A549 (cell line): Measurements from ENCODE around the gene WASF3.

Source experiments
- CTCF ChIP-seq: fragments of >200 bp; sonication (Bioruptor Twin); formaldehyde crosslinking; IDR thresholded peaks from 3 replicates; pipeline ENCODE4 v1.5.1; 2016
- ELK1 ChIP-seq: fragments of 150-350 bp; IDR thresholded peaks from 2 replicates; pipeline ENCODE4 v1.6.1; 2014; ENCODE audit warnings: low read depth, mild to moderate bottlenecking, low read length
- EP300 ChIP-seq, 2 experiments: fragments of >200 bp; sonication (Bioruptor Twin); formaldehyde crosslinking; IDR thresholded peaks; 2 replicates in 1 of 2; 3 replicates in 1 of 2; pipeline ENCODE4 v1.6.1; 2016 to 2017
- MAX ChIP-seq: IDR thresholded peaks from 2 replicates; pipeline ENCODE4 v1.6.1; 2012
- MAZ ChIP-seq: fragments of 150-350 bp; IDR thresholded peaks from 2 replicates; pipeline ENCODE4 v1.6.1; 2014; ENCODE audit warnings: antibody characterized with exemption, low read depth, low read length, borderline replicate concordance
- PBX3 ChIP-seq: IDR thresholded peaks from 2 replicates; pipeline ENCODE4 v1.6.1; 2012
- POLR2A ChIP-seq: IDR thresholded peaks from 2 replicates; pipeline ENCODE4 v1.6.1; 2012; ENCODE audit warnings: mild to moderate bottlenecking, low read length
- POLR2AphosphoS2 ChIP-seq: conservative IDR thresholded peaks from 2 replicates; pipeline ENCODE4 v1.6.1; 2012; ENCODE audit warnings: low read length, improper control_type of control experiment, inconsistent platforms
- RAD21 ChIP-seq, 2 experiments: fragments of >200 bp in 1 of 2; sonication (Bioruptor Twin) in 1 of 2; formaldehyde crosslinking in 1 of 2; IDR thresholded peaks in 1 of 2; conservative IDR thresholded peaks in 1 of 2; 2 replicates in 1 of 2; 3 replicates in 1 of 2; pipeline ENCODE4 v1.6.1; 2012 to 2018; ENCODE audit warnings: inconsistent platforms in 1 of 2

GRCh38 chr13:26653842-26654241 is 96.4 kb downstream of the WASF3 start:
- TF ChIP-seq POLR2AphosphoS2 (no peak), CTCF (no peak), MAZ (no peak), EP300 (IDR thresholded peaks at IDR 0.05) (no peak), ELK1 (no peak), RAD21 (conservative IDR thresholded peaks at IDR 0.05 in 1 of 2, IDR thresholded peaks at IDR 0.05 in 1 of 2) (no peak), MAX (no peak), POLR2A (no peak), PBX3 (no peak)
